PC-9 (cell line): ENCODE data around the gene MYO1G. TPM values are rescaled to one million over a fixed set of nuclear protein-coding genes. Genes with fewer than 3 reads are reported as not detected.

Experiments
- BruUV-seq: library from RNA; stranded (reverse); fragments of 400-500 nt; replicated peaks from 2 replicates; lab custom pipeline; 2021; lab: Mats Ljungman, UMichigan
- CTCF ChIA-PET: fragments of 300-600 bp; sonication (Branson Sonifier 250); formaldehyde crosslinking; loops from one replicate; lab custom pipeline; 2022; ENCODE audit warnings: antibody characterized with exemption; lab: Charles Lee
- POLR2A ChIA-PET: fragments of 300-600 bp; sonication (Branson Sonifier 250); formaldehyde crosslinking; loops from one replicate; lab custom pipeline; 2022; ENCODE audit warnings: antibody characterized with exemption; ENCODE audit not compliant: unreplicated experiment; lab: Charles Lee
- DNase-seq, 2 experiments: peaks; one replicate each; pipeline versions ENCODE4 v3.0.0 to v3.0.0-alpha.2; 2015 to 2022; ENCODE audit warnings: mixed read lengths in 1 of 2
- H2AFZ ChIP-seq: fragments of 200-600 bp; sonication (generic); 2 replicates; pipeline ENCODE4 v1.8.1; 2017; ENCODE audit warnings: antibody characterized with exemption
- H3F3A ChIP-seq: fragments of 200-600 bp; sonication (generic); 2 replicates; pipeline ENCODE4 v1.8.1; 2017; ENCODE audit warnings: antibody characterized with exemption, mild to moderate bottlenecking, low read depth; ENCODE audit not compliant: insufficient read depth
- H3K27ac ChIP-seq: fragments of 200-600 bp; sonication (generic); 2 replicates; pipeline ENCODE4 v1.6.1; 2016; ENCODE audit warnings: mixed run types
- H3K27me3 ChIP-seq: fragments of 200-600 bp; sonication (generic); 2 replicates; pipeline ENCODE4 v1.6.1; 2016; ENCODE audit warnings: low read depth, mixed run types; ENCODE audit not compliant: insufficient read depth
- H3K36me3 ChIP-seq: fragments of 200-600 bp; sonication (generic); 2 replicates; pipeline ENCODE4 v1.6.1; 2016; ENCODE audit warnings: low read depth, mixed run types
- H3K4me1 ChIP-seq: fragments of 200-600 bp; sonication (generic); replicated peaks from 2 replicates; pipeline ENCODE4 v1.6.1; 2016; ENCODE audit warnings: mixed run types; ENCODE audit not compliant: insufficient read depth
- H3K4me2 ChIP-seq: fragments of 200-600 bp; sonication (generic); 2 replicates; pipeline ENCODE4 v1.6.1; 2017; ENCODE audit warnings: mixed run types
- H3K4me3 ChIP-seq: fragments of 200-600 bp; sonication (generic); 2 replicates; pipeline ENCODE4 v1.6.1; 2016; ENCODE audit warnings: mixed run types
- H3K79me2 ChIP-seq: fragments of 200-600 bp; sonication (generic); 2 replicates; pipeline ENCODE4 v1.6.1; 2017; ENCODE audit warnings: low read depth, mixed run types
- H3K9me2 ChIP-seq: fragments of 200-600 bp; sonication (generic); 2 replicates; pipeline ENCODE4 v1.8.1; 2017; ENCODE audit warnings: mild to moderate bottlenecking; ENCODE audit not compliant: insufficient read depth
- H3K9me3 ChIP-seq: fragments of 200-600 bp; sonication (generic); 2 replicates; pipeline ENCODE4 v1.8.1; 2016; ENCODE audit warnings: low read depth; ENCODE audit not compliant: insufficient read depth
- H4K20me1 ChIP-seq: fragments of 200-600 bp; sonication (generic); 2 replicates; pipeline ENCODE4 v1.8.1; 2017; ENCODE audit not compliant: insufficient read depth
- CTCF ChIP-seq: fragments of 200-600 bp; sonication (generic); conservative IDR thresholded peaks from 2 replicates; pipeline ENCODE4 v1.6.1; 2017; ENCODE audit warnings: mixed run types, antibody characterized with exemption, mild to moderate bottlenecking, moderate library complexity
- EZH2 ChIP-seq: fragments of 200-600 bp; sonication (generic); IDR thresholded peaks from 2 replicates; pipeline ENCODE4 v1.8.0; 2017; ENCODE audit warnings: antibody characterized with exemption, low read depth
- intact Hi-C: fragments of 100-400 bp; cut with micrococcal nuclease; formaldehyde crosslinking; loops from one replicate; pipeline ENCODE4 v1.10.0; 2022; ENCODE audit not compliant: unreplicated experiment
- total RNA-seq: library from RNA; stranded (reverse); gene quantifications from 2 replicates; pipeline ENCODE4 v1.2.3, GENCODE V29; 2021

Gene MYO1G
- total RNA-seq, 1 experiment from 2014 or later = 0.24 TPM

- H3K36me3 ChIP-seq = no peaks in the 10 kb centered on the region
- H3K9me2 ChIP-seq = no peaks in the 10 kb centered on the region
- H3F3A ChIP-seq = peaks cover 11% of the 10 kb centered on the region; the same call in 1 of the 2 replicates
- no peak overlapping the region for H3K4me2 ChIP-seq
- H3K79me2 ChIP-seq = no peaks in the 10 kb centered on the region
- H3K9me3 ChIP-seq = no peaks in the 10 kb centered on the region
- BruUV-seq = no TSS peak
- intact Hi-C loops = no loop called here
- peaks cover 14% of the 10 kb centered on the region for H3K4me1 ChIP-seq
- CTCF ChIA-PET = interaction anchor here (0.6 kb wide), 1 partner anchor 218 kb away, joined by 5 read pairs; no protein-coding TSS in a partner anchor
- no peak for DNase-seq
- H2AFZ ChIP-seq = no peak overlapping the region
- no peaks in the 10 kb centered on the region for H3K27me3 ChIP-seq
- POLR2A ChIA-PET = interaction anchor here (0.5 kb wide), 1 partner anchor 174 kb away, joined by 17 read pairs; no protein-coding TSS in a partner anchor
- no peak overlapping the region for H3K4me3 ChIP-seq
- no peak for TF ChIP-seq CTCF
- no peak for TF ChIP-seq EZH2
- H3K27ac ChIP-seq = no peak overlapping the region
- H4K20me1 ChIP-seq = no peaks in the 10 kb centered on the region
These were observed 61.4 kb downstream of the MYO1G start for GRCh38 chr7:44917465-44917864.

DNA sequence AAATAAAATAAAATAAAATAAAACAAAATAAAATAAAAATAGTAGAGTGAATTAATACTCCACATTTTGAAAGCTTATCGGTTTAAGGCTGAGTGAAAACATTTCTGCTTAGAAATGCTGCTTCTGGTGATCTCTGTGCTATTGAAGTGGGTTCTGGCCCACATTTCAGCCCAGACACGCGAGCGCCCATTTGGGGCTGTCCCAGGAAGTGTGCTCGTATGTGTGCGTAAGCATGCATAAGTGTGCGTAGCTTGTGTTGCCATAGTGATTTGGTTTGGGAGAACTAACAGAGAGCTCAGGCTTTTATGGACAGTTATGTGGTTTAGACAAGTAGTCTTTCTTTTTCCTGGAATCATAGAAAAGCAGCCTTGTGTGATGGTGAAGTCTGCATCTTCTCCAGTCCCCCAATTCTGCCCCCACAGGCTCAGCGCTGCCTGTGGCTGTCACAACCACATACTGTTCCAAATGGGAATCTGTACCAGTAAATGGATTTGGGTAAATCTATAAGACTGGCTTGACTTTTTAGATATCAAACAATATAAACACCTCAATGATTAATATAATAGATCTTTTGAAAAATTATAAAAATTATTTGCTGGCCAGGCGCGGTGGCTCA, 63.7 kb downstream of the MYO1G start:
- H3K36me3 ChIP-seq = no peaks in the 10 kb centered on the region
- BruUV-seq = no TSS peak
- no peaks in the 10 kb centered on the region for H3K9me3 ChIP-seq
- no peaks in the 10 kb centered on the region for H3K9me2 ChIP-seq
- no peaks in the 10 kb centered on the region for H3K27me3 ChIP-seq
- H3K27ac ChIP-seq = no peak overlapping the region
- CTCF ChIA-PET = no interaction called here
- H3K4me2 ChIP-seq = no peak overlapping the region
- no peaks in the 10 kb centered on the region for H4K20me1 ChIP-seq
- H3K79me2 ChIP-seq = no peaks in the 10 kb centered on the region
- POLR2A ChIA-PET = no interaction called here
- no peak for DNase-seq
- intact Hi-C loops = no loop called here
- H3K4me1 ChIP-seq = peaks cover 23% of the 10 kb centered on the region
- no peak overlapping the region for H2AFZ ChIP-seq
- TF ChIP-seq CTCF (no peak), EZH2 (no peak)
- no peak overlapping the region for H3K4me3 ChIP-seq
- H3F3A ChIP-seq = peaks cover 14% of the 10 kb centered on the region; the same call in 1 of the 2 replicates

GRCh38 chr7:44912775-44913347, 66.0 kb downstream of the MYO1G start:
- H3F3A ChIP-seq = peaks cover 14% of the 10 kb centered on the region; the same call in 1 of the 2 replicates
- no TSS peak for BruUV-seq
- no peaks in the 10 kb centered on the region for H3K9me2 ChIP-seq
- intact Hi-C loops = loop anchor here (1.0 kb wide), 1 partner anchor 28 kb away; the partner anchor contains the start of gene PURB
- H3K27ac ChIP-seq = peak overlapping the region; percentile 48
- H2AFZ ChIP-seq = peak overlapping the region; percentile 74
- TF ChIP-seq EZH2 = no peak
- no peak for TF ChIP-seq CTCF
- DNase-seq = peak; percentile 72 to 90
- ChIA-PET CTCF (interaction anchor here (0.6 kb wide), 1 partner anchor 59 kb away, joined by 3 read pairs; no protein-coding TSS in a partner anchor), POLR2A (interaction anchor here (0.6 to 0.7 kb wide), 4 partner anchors 28 to 234 kb away, joined by 3 to 6 read pairs (median 4); partner anchors contain the start of gene PURB)
- no peaks in the 10 kb centered on the region for H3K36me3 ChIP-seq
- H3K79me2 ChIP-seq = no peaks in the 10 kb centered on the region
- H3K4me3 ChIP-seq = no peak overlapping the region
- peak overlapping the region; percentile 57 for H3K4me2 ChIP-seq
- peaks cover 23% of the 10 kb centered on the region for H3K4me1 ChIP-seq
- H3K27me3 ChIP-seq = no peaks in the 10 kb centered on the region
- no peaks in the 10 kb centered on the region for H3K9me3 ChIP-seq
- no peaks in the 10 kb centered on the region for H4K20me1 ChIP-seq

Other genes starting within 250 kb of the MYO1G start
- gene ZMIZ2, start 230.2 kb downstream of the MYO1G start, total RNA-seq = 97.5 and 142 TPM in 2 replicates
- 2,776 and 3,599 TPM in 2 replicates for gene PPIA, start 182.3 kb downstream of the MYO1G start, total RNA-seq
- 334 and 354 TPM in 2 replicates for gene H2AZ2, start 130.9 kb downstream of the MYO1G start, total RNA-seq
- 33.1 and 38.2 TPM in 2 replicates for gene PURB, start 93.5 kb downstream of the MYO1G start, total RNA-seq
- gene CCM2, start 21.2 kb upstream of the MYO1G start, total RNA-seq = 48.1 and 54.2 TPM in 2 replicates
- 0.15 and 0.24 TPM in 2 replicates for gene NACAD, start 110.0 kb upstream of the MYO1G start, total RNA-seq
- 117 and 120 TPM in 2 replicates for gene TBRG4, start 132.7 kb upstream of the MYO1G start, total RNA-seq
- gene RAMP3, start 178.8 kb upstream of the MYO1G start, total RNA-seq = not detected in 2 replicates